HG02885 (cell line): ENCODE data around the gene IL17REL.

Experiments
- ATAC-seq: cut with Tn5 transposase; IDR thresholded peaks from one replicate; pipeline ENCODE4 v1.9.1; 2021; ENCODE audit warnings: mild to moderate bottlenecking; ENCODE audit not compliant: unreplicated experiment, poor library complexity

Gene IL17REL

DNA sequence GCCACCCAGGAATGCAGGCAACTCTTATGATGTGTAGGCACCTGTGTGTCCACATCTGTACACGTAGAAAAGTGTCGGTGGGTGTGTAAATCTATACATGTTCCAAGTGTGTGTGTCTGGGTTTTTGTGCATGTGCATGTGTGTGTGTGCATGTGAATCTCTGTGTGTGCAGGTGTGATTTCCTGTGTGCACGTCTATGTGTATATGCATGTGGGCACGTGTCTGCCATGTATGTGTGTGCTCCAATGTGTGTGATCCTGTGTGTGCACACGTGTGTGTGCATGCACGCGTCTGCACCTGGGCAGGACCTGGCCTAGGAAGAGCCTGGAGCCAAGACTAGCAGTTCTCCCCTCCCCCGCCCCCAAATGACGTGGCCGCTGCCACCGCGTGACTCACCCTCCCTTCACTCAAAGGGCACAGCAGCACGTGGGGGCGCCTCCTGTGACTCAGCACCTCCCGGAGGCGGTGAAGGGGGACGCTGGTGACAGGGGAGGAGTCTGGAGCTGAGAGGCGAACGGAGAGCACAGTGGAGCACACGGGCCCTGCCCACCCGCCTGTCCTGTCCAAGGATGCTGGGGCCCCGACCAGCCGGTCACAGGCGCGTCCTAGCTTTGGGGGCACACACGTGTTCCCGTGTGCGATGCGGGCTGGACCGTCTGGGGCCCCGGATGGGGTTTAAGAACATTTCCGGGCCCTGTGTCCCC, 41.9 kb downstream of the IL17REL start:
- ATAC-seq = peak; percentile 63

DNA sequence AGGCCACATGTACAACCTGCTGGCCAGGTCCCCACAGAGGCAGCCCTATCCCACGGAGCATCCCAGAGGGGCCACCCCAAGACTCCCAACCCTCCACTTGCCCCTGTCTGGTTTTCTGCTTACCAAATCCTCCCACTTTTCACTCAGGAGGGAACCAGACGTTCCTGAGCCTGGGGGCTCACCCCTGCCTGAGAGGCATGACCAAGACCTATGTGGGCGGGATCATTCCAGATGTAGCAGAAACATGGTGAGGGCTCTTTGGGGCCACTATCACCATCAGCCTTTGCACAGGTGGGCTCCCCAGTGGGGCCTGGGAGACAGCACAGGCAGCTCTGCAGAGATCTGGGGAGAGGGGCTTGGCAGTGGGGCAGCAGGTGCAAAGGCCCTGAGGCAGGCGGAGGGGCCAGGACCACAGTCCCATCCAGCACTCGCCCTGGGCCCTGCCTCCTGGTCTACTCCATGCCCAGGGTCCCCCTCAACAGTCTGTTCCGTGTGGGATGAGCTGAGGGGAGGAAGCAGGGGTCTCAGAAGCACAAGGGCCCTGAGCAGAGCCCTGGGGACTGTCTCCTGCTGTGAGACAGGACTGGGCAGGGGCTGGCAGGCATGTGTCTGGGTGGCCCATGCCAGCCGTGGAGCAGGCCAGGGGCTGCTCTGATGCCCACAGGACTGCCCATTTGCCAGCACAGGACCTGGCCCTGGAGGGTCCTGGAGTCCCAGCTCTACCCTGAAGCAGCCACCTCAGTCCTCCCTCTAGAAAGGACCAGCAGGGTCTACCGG, 42.6 kb downstream of the IL17REL start:
- no peak for ATAC-seq

DNA sequence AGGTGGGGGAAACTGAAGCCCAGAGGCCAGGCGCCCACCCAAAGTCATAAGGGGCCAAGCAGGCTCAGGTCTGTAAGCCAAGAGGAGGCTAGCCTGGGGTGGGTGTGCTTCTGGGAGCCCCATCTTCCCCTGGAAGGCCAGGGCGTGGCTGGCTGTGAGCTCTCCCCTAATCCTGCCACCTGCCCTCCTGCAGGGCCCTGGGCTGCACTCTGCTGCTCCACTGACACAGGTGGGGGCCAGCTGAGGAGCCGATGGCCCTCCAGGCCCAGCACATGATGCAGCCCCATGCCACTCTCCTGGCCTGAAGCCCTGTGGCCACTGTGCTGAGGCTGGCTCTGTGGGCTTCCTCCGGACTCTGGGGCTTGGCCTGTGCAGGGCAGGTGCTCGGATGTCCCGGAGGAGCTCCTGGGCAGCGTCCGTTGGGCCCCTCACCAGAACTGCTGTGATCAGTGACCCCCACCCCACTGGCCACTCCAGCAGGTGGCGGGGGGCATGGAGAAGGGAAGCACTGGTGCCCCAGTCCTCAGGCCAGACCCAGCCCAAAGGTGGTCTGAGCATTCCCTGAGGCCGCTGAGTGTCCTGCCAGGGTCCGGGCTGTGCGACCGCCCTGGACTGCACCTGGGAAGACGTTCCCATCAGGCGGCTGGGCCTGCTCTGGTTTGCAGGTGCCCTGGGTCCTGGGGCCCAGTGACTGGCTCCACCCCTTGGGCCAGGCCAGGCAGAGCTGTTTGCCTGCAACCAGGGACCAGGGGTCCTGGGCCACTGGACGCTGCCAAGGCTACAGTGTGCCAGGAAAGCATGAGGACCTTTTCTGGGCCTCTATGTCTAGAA, 43.5 kb downstream of the IL17REL start:
- no peak for ATAC-seq

DNA sequence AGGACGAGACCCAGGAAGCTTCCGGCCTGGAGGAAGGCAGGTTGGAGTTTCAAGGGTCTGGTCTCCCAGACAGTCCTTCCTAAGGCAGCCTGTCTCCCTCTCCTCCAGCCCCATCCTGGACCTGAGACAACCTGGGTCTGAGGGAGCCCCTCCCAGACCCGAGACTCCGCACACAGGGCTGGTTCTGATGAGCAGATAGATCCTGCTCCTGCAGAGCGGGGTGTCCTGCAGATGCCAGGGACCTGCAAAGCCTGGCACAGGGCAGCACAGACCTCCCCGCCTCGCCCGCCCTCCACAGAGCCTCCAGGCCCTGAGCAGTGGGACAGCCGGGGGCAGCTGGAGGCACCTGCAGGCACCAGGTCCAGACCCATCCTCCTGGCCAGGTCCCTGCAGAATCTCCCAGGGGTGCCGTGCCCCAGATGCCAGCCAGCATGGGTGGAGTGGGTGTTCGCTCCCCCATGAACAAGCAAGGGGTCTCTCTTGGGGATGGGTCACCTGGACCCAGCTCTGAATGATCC, 44.2 kb downstream of the IL17REL start:
- ATAC-seq = no peak

DNA sequence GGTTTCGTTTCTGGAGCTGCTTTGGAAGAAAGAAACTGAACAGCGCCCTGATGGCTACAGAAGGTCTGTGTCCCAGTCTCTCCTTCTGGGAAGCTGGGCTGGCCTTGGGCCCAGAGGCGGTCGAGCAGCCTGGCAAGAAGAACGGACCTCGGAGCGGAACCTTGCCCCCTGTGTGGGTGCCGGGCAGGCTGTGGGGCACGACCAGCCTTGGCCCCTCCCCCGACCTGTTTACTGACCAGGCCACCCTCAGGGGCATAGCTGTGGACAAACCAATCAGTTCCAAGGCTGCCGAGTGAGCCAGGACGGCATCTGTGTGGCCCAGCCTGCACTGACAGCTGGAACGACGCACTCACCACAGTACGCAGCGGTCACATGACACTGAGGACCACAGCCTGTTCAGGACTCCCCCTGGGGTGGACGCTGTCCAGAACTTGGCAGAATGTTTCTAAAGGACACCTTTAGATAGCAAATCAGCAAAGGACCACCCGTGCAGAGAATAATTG, 44.8 kb downstream of the IL17REL start:
- ATAC-seq = no peak

DNA sequence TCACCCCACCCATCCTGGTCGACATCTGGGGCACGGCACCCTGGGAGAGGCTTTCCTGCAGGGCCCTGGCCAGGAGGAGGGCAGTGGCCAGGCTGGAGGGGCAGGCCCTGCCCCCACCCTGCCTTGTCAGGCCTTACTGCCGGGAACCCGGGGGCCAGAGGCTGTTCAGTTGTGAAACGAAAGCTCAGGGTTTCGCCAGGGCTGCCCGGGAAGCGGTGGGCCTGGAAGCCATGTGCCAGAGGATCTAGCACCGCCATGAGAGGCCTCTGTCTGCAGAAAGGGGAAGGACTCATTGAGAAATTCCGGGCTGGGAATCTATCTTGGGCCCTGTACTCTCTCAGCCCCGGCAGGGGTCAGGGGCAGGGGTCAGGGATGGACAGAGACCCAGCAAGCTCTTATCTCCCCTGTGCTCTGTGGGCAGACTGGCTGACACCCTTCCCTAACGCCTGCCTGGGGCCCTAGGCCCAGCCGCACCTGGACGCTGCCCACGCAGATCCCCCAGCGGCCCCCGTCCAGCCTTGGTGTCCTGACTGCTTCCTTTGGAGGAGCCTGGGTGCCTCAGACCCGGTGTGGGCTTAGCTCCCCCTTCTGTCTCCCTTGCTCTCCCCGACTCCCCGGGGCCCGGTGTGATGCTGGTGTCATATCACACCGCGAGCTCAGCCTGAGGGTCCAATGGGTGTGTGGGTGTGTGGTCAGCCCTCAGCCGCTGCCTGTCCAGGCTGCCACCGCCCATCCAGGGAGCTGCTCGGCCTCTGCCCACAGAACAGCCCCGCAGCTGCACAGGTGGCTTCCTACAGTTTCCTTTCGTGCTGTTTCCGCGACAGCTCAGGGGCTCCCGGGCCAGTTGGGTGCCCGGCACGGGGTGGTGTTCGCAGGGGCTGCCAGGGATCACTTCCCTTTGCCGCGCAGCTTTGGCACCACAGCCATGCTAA, 45.5 kb downstream of the IL17REL start:
- ATAC-seq = no peak

DNA sequence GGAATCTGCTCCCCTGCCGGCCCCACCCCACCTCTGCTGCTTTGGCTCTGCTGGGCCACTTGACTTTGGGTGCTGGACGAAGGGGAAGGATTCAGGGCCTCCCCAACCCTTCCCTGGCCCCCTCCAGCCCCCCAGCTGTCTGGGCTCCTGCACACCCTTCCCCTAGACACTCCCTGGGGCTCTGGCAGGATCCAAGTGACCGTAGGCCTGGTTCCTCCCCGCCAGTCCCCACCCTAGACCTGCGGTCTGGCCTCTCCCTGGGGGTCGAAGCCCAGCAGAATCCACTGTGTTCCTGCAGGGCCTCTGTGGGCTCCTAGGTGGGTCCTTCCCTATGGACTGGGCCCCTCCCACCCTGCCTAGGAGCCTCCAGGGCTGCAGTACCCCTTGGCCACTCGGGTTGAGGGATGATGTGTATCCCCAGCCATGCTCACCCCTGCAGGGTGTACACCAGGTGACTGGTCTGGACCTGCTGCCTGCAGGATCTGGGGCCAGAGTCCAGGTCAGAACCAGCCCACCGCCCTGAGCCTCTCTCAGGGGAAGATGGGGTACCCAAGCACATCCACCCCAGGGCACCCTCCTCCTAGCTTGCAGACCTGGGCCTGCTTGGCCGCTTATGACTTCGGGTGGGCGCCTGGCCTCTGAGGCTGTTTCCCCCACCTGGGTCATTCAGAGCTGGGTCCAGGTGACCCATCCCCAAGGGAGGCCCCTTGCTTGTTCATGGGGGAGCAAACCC, 46.4 kb downstream of the IL17REL start:
- no peak for ATAC-seq

DNA sequence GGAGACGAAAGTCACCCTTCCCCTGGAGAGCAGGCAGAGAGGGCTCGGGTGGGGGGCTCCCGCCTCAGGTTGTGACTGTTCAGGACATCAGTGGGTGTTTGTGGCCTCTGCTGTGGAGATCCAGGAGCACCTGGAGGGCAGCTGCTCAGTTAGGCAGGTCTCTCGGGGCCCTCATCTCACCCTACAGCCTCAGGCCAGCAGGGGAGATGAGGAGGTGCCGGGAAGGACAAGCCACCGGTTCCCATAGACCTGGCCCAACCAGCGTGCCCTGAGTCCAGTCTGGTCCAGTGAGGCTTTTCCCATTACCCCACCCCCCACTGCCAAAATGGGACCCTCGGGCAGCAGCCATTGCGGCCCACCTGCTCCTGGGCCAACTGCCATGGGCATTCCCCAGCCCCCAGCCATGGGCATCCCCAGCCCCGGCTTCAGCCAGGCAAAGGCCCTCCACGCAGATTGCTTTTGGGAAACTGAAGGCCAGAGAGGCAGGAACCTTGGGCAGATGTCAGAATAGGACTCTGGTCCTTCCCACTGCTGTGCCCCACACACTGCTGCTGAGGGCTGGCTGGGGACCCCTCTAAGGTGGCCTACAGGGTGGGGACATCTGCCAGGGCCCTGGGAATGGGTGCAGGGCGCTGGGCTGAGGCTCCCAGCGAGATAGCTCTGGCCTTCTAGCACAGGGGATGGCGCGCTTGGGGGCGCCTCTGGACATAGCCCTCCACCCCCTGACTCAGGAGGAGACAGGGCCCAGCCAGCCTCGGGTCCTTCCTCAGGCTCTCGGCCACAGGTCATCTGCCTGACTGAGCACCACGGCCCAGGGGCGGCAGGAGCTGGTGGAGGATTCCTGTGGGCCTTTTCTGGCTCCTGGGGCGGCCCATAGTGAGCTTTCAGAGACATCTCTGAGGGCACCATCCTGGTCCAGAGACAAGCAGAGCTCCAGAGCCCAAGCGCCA, 47.2 kb downstream of the IL17REL start:
- no peak for ATAC-seq

DNA sequence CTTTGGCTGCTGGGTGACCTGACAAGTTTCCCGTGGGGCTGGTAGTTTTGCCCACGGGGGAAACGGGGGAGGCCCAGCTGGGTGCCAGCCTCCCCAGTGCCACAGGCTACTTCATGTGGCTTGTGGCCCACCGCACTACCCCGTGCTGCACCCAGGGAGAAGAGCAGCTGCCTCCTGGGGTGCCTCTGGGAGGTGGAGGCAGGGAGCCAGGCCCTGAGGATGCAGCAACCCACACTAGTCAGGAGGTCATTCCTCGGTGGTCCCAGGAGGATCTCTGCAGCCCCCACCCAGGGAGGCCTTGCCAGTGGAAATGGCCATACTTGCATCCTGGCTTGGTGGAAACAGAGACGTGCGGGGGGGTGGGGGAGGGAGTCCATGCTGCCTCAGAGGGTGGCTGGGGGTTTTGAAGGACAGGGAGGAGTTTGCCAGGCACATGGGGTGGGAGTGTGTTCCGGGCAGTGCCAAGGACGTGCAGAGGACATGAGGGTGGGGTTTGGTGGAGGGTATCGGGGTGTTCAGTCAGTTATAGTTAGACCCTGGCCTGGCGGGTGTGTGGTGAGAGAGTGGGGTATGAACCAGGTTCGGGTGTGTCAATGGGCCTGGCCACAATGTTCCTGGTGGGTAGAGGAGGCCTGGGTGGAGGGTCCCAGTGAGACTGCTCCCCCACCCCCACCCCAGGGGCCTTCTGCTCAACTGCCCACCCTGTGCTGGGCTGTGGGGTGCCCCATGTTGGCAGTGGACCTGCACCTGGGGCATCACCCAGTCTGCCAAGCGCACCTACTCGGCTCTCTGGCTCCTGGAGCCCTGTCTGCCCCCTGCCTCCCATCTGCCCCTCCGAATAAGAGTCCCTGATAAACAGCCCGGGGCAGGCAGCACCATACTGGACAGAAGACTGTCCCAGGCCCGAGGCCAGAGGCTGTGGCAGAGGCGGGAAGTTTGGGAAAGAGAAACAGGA, 48.2 kb downstream of the IL17REL start:
- no peak for ATAC-seq

DNA sequence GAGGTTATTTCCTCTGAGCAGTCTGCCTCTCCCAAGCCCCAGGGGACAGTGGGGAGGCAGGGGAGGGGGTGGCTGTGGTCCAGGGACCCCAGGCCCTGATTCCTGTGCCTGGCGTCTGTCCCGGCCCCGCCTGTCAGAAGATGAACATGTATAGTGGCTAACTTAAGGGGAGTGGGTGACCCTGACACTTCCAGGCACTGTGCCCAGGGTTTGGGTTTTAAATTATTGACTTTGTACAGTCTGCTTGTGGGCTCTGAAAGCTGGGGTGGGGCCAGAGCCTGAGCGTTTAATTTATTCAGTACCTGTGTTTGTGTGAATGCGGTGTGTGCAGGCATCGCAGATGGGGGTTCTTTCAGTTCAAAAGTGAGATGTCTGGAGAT, 48.9 kb downstream of the IL17REL start:
- ATAC-seq = no peak

DNA sequence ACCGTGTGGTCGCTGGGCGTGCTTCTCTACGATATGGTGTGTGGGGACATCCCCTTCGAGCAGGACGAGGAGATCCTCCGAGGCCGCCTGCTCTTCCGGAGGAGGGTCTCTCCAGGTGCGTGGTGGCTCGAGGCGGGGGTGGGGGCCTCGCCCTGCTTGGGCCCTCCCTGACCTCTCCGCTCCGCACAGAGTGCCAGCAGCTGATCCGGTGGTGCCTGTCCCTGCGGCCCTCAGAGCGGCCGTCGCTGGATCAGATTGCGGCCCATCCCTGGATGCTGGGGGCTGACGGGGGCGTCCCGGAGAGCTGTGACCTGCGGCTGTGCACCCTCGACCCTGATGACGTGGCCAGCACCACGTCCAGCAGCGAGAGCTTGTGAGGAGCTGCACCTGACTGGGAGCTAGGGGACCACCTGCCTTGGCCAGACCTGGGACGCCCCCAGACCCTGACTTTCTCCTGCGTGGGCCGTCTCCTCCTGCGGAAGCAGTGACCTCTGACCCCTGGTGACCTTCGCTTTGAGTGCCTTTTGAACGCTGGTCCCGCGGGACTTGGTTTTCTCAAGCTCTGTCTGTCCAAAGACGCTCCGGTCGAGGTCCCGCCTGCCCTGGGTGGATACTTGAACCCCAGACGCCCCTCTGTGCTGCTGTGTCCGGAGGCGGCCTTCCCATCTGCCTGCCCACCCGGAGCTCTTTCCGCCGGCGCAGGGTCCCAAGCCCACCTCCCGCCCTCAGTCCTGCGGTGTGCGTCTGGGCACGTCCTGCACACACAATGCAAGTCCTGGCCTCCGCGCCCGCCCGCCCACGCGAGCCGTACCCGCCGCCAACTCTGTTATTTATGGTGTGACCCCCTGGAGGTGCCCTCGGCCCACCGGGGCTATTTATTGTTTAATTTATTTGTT, 49.6 kb downstream of the IL17REL start:
- no peak for ATAC-seq

DNA sequence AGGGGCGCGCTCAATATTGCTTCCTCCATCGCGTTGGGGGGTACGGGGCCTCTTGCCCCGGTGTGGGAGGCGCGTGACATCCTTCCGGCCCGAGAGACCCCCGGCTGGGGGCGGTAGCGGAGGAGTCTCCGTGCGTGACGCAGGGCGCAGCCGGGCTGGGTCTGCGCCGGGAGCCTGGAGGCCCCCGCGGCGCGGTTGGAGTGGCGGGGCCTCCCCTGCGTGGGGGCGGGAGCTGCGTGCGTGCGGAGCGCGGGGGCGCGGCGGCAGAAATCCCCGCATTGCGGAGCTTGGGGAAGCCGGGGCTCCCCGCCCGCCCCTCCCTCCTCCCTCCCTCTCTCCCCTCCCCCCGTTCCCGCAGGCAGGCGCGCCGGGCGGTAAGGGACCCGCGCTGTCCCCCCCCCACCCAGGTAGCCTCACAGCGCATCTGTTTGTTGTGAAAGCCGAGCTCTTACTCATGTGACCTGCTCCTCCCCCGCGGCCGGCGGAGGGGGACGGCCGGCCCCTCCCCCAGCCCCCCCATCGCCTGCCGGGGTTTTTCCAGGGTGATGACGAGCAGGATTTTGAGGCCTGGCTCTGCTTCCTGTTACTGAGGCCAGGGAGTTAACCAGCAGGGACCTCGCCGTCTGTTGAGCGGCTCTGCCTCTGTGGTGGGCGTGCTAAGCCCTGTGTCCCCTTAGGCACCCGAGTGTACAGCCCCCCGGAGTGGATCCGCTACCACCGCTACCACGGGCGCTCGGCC, 50.4 kb downstream of the IL17REL start:
- no peak for ATAC-seq

DNA sequence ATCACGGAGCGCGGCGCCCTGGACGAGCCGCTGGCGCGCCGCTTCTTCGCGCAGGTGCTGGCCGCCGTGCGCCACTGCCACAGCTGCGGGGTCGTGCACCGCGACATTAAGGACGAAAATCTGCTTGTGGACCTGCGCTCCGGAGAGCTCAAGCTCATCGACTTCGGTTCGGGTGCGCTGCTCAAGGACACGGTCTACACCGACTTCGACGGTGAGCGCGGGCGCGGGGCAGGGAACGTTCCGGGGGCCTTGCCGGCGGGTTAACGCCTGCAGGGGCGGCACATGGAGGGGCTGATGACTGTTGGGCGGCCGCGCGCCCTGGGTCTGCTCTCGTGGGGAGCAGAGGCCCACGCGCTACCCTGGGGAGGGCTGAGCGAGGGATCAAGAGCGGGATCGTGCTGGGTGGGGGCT, 51.0 kb downstream of the IL17REL start:
- ATAC-seq = no peak

DNA sequence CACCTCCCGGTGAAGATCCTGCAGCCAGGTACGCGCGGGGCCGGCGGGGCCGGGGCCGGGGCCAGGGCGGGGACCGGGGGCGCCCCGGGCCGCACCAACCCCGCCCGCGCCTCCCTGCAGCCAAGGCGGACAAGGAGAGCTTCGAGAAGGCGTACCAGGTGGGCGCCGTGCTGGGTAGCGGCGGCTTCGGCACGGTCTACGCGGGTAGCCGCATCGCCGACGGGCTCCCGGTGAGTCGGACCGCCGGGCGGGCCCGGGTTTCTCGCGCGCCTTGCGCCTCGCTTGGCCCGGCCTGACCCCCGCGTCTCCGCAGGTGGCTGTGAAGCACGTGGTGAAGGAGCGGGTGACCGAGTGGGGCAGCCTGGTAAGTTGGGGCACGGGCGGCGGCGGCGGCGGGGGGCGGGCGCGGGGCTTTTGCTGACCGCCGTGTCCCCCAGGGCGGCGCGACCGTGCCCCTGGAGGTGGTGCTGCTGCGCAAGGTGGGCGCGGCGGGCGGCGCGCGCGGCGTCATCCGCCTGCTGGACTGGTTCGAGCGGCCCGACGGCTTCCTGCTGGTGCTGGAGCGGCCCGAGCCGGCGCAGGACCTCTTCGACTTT, 51.5 kb downstream of the IL17REL start:
- ATAC-seq = peak; percentile 0
